A549 (cell line): ENCODE data around the gene PLPPR1.

Source experiments
- EP300 ChIP-seq, 2 experiments: fragments of >200 bp; sonication (Bioruptor Twin); formaldehyde crosslinking; IDR thresholded peaks; 2 replicates in 1 of 2; 3 replicates in 1 of 2; pipeline ENCODE4 v1.6.1; 2016 to 2017
- ESRRA ChIP-seq: fragments of 150-350 bp; IDR thresholded peaks from 2 replicates; pipeline ENCODE4 v1.6.1; 2014; ENCODE audit warnings: mild to moderate bottlenecking, low read length, borderline replicate concordance
- NFE2L2 ChIP-seq: fragments of 150-350 bp; conservative IDR thresholded peaks from 2 replicates; pipeline ENCODE4 v1.6.1; 2014; ENCODE audit warnings: low read length
- PHF8 ChIP-seq: fragments of 200-600 bp; sonication (generic); IDR thresholded peaks from 2 replicates; pipeline ENCODE4 v1.6.1; 2016; ENCODE audit warnings: low read depth, mild to moderate bottlenecking, antibody characterized with exemption, moderate library complexity, borderline replicate concordance
- POLR2A ChIP-seq: IDR thresholded peaks from 2 replicates; pipeline ENCODE4 v1.6.1; 2012; ENCODE audit warnings: mild to moderate bottlenecking, low read length
- REST ChIP-seq: fragments of 200-600 bp; sonication (generic); IDR thresholded peaks from 2 replicates; pipeline ENCODE4 v1.6.1; 2016; ENCODE audit warnings: antibody characterized with exemption, mild to moderate bottlenecking, moderate library complexity
- RNF2 ChIP-seq: fragments of 200-600 bp; sonication (generic); IDR thresholded peaks from 2 replicates; pipeline ENCODE4 v1.6.1; 2016; ENCODE audit warnings: low read depth, mild to moderate bottlenecking, antibody characterized with exemption, moderate library complexity, borderline replicate concordance
- SMC3 ChIP-seq: fragments of >200 bp; sonication (Bioruptor Twin); formaldehyde crosslinking; IDR thresholded peaks from 3 replicates; pipeline ENCODE4 v1.6.1; 2018; ENCODE audit warnings: inconsistent platforms
- TF ChIP-seq, protein P1 (sequence below): fragments of >200 bp; sonication (Bioruptor Twin); formaldehyde crosslinking; IDR thresholded peaks from 3 replicates; pipeline ENCODE4 v1.5.1; 2016
- TF ChIP-seq, protein P2 (sequence below): fragments of 450-650 bp; IDR thresholded peaks from 2 replicates; pipeline ENCODE4 v1.6.1; 2014; ENCODE audit warnings: antibody characterized with exemption
- TF ChIP-seq, protein P3 (sequence below): fragments of 250-450 bp; sonication (Bioruptor Pico); IDR thresholded peaks from 2 replicates; pipeline ENCODE4 v1.5.0; 2021; ENCODE audit warnings: mild to moderate bottlenecking, moderate library complexity, borderline replicate concordance

GRCh38 chr9:101247297-101247696, 218.8 kb downstream of the PLPPR1 start:
- TF ChIP-seq, protein P1, sequence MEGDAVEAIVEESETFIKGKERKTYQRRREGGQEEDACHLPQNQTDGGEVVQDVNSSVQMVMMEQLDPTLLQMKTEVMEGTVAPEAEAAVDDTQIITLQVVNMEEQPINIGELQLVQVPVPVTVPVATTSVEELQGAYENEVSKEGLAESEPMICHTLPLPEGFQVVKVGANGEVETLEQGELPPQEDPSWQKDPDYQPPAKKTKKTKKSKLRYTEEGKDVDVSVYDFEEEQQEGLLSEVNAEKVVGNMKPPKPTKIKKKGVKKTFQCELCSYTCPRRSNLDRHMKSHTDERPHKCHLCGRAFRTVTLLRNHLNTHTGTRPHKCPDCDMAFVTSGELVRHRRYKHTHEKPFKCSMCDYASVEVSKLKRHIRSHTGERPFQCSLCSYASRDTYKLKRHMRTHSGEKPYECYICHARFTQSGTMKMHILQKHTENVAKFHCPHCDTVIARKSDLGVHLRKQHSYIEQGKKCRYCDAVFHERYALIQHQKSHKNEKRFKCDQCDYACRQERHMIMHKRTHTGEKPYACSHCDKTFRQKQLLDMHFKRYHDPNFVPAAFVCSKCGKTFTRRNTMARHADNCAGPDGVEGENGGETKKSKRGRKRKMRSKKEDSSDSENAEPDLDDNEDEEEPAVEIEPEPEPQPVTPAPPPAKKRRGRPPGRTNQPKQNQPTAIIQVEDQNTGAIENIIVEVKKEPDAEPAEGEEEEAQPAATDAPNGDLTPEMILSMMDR: no peak
- TF ChIP-seq POLR2A (no peak), NFE2L2 (no peak), EP300 (IDR thresholded peaks at IDR 0.05) (no peak), RNF2 (no peak), REST (no peak), PHF8 (no peak), SMC3 (no peak), ESRRA (no peak)
- TF ChIP-seq, protein P2, sequence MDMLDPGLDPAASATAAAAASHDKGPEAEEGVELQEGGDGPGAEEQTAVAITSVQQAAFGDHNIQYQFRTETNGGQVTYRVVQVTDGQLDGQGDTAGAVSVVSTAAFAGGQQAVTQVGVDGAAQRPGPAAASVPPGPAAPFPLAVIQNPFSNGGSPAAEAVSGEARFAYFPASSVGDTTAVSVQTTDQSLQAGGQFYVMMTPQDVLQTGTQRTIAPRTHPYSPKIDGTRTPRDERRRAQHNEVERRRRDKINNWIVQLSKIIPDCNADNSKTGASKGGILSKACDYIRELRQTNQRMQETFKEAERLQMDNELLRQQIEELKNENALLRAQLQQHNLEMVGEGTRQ: no peak
- TF ChIP-seq, protein P3, sequence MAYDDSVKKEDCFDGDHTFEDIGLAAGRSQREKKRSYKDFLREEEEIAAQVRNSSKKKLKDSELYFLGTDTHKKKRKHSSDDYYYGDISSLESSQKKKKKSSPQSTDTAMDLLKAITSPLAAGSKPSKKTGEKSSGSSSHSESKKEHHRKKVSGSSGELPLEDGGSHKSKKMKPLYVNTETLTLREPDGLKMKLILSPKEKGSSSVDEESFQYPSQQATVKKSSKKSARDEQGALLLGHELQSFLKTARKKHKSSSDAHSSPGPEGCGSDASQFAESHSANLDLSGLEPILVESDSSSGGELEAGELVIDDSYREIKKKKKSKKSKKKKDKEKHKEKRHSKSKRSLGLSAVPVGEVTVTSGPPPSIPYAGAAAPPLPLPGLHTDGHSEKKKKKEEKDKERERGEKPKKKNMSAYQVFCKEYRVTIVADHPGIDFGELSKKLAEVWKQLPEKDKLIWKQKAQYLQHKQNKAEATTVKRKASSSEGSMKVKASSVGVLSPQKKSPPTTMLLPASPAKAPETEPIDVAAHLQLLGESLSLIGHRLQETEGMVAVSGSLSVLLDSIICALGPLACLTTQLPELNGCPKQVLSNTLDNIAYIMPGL (CRISPR knock-in tag): no peak
